Stimulated activated naive CD4-positive, alpha-beta T cell treated with Interleukin-2 at 50 U/mL for 16 hours (primary cell): ENCODE data around the gene MKNK2.
"Not testable (repeated sequence)": the region's sequence is repeated elsewhere in the genome, so short reads cannot be mapped to it uniquely, and the experiment has no call there.

ENCODE experiments used
- DNase-seq: peaks from one replicate; lab custom pipeline; 2025; lab: John Stamatoyannopoulos, UW

Gene MKNK2

DNA sequence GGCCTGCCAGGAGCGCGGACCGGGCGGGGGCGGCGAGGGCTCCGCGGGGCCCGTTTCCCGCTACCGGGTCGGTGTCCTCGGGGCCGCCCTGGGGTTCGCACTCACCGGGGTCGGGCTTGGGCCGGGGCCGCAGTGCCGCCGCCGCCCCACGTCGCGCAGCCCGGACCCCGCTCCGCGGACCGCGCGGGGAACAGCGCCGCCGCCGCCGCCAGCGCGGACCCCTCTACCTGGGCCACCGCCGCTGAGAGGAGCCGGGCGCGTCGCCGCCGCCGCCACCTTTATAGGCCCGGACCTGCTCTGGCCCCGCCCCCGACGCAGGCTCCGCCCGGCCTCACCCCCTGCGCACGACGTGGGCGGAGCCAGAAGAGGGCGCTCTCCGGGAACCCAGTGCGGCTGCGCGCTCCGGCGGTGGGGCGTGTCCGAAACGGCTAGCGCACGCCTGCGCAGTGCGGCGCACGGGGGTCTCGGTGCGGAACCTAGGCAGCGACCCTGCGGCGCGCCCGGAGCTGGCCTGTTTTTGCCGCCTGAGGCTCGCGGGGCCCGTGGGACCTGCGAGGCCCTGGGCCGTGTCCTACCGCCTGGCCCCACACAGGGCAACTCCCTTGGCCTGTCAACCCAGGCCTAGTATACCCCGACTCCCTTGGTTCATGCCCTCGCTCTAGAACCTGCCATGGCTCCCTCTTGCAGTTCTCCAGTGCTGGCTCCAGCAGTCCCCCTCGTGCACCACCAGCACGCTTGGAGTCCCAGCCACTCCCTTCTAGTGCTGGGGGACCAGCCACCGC is at the start of gene MKNK2:
Gene MKNK2 (minus strand): TSS at position 254 of the 782 bp plus-strand sequence. CDS start 393 bp downstream, outside the sequence.
- DNase-seq = peak; percentile 85

- DNase-seq = no peak
Measured at GRCh38 chr19:2100719-2101061, 49.6 kb upstream of the MKNK2 start.

- DNase-seq = no peak
Measured at GRCh38 chr19:2099937-2100718, 49.1 kb upstream of the MKNK2 start.

DNA sequence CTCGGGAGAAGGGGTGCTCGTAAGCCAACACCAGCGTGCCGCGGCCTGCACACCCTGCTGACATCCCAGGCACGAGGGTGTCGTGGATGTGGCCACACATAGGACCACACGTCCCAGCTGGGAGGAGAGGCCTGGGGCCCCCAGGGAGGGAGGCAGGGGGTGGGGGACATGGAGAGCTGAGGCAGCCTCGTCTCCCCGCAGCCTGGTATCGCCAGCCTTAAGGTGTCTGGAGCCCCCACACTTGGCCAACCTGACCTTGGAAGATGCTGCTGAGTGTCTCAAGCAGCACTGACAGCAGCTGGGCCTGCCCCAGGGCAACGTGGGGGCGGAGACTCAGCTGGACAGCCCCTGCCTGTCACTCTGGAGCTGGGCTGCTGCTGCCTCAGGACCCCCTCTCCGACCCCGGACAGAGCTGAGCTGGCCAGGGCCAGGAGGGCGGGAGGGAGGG is 48.0 kb upstream of the MKNK2 start:
- no peak for DNase-seq

DNA sequence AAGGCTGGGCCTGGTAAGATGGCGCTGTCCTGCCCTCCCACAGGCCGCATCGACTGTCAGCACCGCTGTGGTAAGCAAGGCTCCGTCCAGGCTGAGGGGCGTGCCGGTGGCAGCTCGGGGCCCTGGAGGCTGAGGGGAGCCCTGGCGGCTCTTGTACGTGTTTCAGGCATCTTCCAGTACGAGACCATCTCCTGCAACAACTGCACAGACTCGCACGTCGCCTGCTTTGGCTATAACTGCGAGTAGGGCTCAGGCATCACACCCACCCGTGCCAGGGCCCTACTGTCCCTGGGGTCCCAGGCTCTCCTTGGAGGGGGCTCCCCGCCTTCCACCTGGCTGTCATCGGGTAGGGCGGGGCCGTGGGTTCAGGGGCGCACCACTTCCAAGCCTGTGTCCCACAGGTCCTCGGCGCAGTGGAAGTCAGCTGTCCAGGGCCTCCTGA is 46.9 kb upstream of the MKNK2 start:
- DNase-seq = no peak

DNA sequence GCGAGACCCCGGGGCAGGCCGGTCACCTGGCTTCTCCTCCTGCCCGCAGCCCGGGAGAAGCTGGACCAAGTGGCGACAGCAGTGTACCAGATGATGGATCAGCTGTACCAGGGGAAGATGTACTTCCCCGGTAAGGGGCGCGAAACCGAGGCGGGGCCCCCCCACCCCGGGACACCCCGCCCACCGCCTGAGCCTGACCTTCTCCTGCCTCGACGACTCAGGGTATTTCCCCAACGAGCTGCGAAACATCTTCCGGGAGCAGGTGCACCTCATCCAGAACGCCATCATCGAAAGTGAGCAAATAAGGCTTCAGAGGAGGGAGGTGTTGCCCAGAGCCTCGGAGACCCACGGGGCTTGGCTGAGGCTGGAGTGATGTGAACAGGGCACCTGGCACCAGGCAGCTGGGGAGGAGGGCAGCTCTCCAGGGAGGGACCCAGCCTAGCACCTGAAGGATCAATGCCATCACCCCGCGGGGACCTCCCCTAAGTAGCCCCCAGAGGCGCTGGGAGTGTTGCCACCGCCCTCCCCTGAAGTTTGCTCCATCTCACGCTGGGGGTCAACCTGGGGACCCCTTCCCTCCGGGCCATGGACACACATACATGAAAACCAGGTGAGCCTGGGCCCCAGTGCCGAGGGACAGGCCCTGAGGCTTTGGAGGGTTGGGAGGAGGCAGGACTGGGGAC is 46.3 kb upstream of the MKNK2 start:
- DNase-seq = peak; percentile 58

GRCh38 chr19:2096480-2097202 is 45.6 kb upstream of the MKNK2 start, which contains the start of gene IZUMO4:
Gene IZUMO4 (plus strand): TSS chr19:2096915. CDS start chr19:2096946, 31 bp downstream.
- DNase-seq = peak; percentile 99

- peak; percentile 89 for DNase-seq
Measured at GRCh38 chr19:2096034-2096479, 45.0 kb upstream of the MKNK2 start, which contains the start of gene MOB3A. Gene MOB3A (minus strand): TSS chr19:2096326. CDS start chr19:2078560, 17,766 bp downstream.

DNA sequence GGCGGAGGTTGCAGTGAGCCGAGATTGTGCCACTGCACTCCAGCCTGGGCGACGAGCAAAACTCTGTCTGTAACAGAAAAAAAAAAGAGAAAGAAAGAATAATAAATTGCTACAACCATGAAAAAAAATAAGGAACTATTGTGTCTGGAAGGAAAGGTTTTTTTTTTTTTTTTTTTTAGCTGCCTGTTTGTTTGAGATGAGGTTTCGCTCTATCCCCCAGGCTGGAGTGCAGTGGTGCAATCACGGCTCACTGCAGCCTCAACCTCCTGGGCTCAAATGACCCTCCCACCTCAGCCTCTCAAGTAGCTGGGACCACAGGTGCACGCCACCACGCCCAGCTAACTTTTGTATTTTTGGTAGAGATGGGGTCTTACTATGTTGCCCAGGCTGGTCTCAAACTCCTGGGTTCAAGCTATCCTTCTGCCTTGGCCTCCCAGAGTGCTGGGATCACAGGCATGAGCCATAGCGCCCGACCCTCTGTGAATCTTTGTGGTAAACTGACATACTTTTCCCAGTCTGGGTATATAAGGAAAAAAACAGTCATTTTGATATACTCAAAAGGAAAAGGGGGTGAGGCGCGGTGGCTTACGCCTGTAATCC is 41.0 kb upstream of the MKNK2 start:
- not testable (repeated sequence) for DNase-seq

DNA sequence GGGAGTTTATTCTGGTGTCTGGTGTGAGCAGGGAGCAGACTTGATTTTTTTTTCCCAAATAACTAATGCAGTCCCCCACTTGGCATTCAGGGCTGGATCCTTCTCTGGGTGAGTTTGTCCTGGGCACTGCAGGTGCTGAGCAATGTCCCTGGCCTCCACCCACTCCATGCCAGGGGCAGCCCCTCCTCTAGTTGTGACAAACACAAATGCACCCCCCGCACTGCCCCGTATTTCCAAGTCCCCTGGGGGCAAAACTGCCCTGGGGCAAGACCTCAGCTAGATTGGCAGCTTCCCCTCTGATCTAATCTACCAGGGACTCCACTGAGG is 38.6 kb upstream of the MKNK2 start:
- DNase-seq = no peak

- DNase-seq = no peak
Measured at GRCh38 chr19:2089001-2089711, 38.1 kb upstream of the MKNK2 start.

- DNase-seq = no peak
Measured at GRCh38 chr19:2087621-2088100, 36.6 kb upstream of the MKNK2 start.

DNA sequence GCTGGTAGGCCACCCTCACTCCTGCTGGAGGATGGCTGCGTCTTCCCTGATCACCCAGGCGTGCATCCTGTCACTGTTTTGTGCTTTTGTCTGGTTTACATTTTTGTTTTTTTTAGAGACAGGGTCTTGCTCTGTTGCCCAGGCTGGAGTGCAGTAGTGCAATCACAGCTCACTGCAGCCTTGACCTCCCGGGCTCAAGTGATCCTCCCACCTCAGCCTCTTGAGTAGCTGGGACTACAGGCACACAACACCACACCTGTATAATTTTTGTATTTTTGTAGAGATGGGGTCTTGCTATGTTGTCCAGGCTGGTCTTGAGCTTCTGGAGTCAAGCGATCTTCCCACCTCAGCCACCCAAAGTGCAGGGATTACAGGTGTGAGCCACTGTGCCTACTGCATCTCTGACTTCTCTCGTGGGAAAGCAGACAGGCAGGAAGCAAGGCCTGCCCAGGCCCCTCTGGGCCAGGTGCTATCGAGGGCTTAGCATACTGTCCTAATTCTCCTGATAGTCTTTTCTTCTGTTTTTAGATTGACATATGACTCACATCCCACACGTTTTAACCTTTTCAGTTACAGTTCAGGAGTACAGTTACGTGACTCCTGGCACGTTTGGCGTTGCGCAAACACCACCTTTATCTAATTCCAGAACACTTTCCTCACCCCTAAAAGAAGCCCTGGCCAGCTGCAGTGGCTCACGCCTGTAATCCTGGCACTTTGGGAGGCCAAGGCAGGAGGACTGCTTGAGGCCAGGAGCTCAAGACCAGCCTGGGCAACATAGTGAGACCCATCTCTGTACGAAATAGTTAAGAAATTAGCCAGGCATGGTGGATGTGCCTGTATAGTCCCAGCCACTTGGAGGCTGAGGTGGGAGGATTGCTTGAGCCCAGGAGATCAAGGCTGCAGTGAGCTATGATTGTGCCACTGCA is 35.9 kb upstream of the MKNK2 start:
- DNase-seq = not testable (repeated sequence)

DNA sequence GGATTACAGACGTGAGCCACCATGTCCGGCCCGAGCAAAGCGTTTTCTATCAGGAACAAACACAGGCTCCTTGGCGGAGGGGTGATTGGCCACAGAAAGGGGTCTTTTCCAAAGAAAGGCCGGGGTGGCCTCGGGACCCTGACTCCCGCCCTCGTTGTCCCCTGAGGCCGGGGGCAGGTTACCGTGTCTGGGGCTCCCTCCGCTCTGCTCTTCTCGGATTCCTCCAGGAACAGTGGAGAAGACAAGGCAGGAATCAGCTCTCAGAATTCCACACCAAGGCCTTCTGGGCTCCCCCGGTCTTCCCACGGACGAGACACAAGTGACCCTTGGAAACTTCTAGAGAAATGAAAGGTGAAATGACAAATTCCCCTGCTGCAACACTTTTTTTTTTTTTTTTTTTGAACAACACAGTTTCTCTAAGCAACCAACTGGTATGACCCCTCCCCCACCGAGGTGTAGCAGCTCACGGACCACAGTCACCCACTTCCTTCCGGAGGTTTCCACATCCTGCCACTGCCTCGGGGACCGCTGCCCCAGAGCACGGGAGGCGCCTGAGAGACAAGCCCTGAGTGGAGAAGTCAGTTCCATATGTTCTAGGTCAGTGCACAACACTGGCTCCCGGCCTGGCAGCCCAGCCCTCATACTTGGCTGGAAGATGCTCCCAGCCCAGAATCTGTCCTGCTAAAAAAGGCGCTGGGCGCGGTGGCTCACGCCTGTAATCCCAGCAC is 34.1 kb upstream of the MKNK2 start:
- peak; percentile 93 for DNase-seq

- DNase-seq = peak; percentile 64
Measured at GRCh38 chr19:2083174-2083854, 32.3 kb upstream of the MKNK2 start.

- DNase-seq = peak; percentile 27
Measured at GRCh38 chr19:2081873-2082810, 31.1 kb upstream of the MKNK2 start.
